GM21737 (cell line): ENCODE measurements around the gene GSTP1.

ENCODE experiments used
- ATAC-seq: cut with Tn5 transposase; IDR thresholded peaks from one replicate; pipeline ENCODE4 v1.9.1; 2021; ENCODE audit warnings: mild to moderate bottlenecking, moderate library complexity; ENCODE audit not compliant: unreplicated experiment

The GSTP1 gene

DNA sequence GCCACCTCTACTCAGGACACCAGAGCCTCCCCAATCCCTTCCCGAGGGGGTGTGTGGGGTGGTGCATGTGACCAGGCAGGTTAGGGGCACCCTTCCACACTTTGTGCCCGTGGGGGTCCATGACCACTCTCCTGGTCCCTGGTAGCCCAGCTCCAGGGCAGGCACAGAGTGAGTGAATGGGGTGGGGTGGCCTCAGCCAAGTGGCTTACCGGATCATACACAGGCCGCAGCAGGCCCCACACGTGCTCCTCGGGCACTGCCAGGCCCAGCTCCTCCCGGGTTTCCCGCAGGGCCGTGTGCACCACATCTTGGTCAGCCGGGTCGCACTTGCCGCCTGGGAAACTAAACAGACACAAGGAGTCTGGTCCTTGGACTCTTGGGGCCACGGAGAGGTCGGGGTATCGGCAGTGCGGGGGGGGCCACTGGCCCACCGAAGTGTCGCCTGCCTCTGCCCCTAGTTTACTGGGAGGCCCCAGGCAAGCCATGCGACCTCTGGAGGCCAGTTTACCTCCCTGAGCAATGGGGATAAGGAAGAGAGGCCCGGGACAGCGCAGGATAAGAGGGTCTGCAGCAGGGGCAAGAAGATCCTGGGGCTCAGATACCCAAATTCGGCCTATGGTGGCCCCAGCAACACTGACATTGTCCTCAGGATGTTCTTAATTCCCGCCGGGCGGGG lies 45.2 kb downstream of the GSTP1 start:
- ATAC-seq: no peak

DNA sequence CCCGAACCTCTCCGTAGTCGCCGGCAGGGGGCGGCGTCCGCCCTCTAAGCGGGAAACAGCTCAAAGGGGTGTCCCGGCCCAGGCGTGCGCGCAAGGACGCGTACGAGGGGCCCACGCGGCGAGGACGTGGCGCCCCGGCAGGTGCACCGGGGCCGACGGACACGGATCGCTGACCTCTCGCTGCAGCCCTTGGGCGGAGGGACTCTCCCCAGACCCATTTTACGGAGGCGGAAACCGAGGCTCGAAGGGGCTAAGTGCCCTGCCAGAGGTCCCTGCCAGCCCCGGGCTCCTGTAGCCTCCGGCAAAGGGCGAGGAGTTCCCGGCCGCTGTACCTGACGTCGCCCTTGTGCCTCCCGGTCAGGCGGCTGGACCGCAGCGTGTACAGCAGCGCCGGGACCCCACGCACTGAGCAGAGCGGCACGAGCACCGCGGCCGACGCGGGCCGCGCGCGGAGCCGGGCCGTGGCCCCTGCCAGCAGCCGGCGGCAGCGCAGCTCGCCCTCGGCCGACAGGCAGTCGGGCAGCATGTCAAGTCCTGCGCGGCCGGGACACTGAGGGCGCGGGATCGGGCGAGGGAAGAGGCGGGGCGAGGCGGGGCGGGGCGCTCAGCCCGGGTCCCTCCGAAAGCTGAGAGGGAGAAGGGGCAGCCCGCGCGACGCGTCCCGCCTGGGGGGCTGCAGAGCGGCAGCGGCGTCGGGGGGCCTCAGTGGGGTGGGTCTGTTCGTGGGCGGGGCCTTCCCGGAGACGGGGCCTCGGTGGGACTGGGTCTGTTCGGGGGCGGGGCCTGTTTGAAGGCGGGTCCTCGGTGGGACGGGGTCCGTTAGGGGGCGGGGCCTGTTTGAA lies 46.0 kb downstream of the GSTP1 start, which contains the start of gene NUDT8:
NUDT8 (minus strand) TSS at position 552 of the 842 bp plus-strand sequence; CDS start at position 526, 26 bp downstream.
- ATAC-seq: peak; percentile 42

DNA sequence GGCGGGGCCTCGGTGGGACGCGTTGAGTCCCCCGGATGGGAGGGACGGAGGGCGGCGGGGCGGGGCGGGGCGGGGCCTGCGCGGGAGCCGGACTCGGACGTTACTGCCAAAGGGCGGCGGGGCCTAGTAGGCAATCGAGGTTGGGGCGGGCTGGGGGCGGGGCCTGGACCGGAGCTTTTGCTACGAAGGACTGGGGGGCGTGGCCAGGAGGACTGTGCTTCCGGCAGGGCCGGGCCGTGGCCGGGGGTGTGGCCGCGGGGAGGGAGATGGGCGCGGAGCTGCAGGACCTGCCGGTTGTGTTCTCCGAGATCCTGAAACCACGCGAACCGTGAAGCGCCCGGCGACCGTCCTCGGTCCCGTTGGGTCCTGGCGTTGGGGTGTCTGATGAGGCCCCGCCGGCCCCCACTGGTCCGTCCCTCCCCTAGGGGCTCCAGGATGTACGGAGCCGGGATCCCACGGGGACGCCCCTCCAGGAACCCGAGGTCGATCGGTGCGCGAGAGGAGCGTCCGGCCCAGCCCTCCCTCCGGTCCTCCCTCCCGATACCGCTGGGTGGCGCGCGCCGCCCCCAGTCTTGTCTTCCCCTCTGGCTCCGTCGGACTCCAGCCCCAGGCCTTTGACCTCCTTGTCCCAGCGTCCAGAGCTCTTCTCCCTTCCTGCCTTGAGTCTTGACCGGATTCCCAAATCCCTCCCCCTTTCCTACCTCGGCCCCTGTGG lies 46.8 kb downstream of the GSTP1 start:
- ATAC-seq: peak; percentile 62

DNA sequence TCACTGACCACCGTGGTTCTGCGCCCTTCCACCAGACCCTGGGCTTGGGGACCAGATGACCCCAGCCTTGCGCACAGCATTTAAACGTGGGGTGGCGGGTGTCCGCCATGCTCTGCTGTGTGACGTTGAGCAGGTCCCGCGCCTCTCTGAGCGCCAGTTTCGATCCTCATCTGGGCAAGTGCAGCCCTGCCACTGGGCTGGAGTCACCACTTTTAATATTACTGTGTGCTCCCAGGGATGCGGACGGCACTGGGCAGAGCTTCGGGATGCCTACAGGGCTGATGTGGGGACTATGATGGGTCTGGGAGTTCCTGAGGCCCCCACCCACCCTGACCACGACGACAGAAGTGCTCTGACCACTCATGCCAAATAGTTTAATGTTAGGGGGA lies 47.3 kb downstream of the GSTP1 start:
- no peak for ATAC-seq

DNA sequence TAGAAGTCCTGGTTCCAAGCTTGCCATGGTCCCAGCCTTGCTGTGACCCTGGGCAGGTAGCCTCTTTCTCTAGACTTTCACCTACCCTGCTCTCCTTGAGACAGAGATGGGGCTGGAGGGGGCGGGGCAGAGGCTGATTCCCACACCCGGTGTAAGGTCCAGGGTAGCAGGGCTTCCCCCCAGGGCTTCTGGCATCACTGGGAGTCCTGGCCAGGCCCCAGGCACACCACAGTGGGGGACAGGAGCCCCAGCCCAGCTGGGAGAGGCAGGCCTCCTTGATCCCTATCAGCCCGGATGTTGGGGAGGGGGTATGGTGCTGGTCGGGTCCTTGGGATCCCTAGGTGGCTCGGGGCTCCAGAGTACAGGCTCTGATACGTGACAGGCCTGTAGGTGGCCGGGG lies 47.8 kb downstream of the GSTP1 start:
- no peak for ATAC-seq

DNA sequence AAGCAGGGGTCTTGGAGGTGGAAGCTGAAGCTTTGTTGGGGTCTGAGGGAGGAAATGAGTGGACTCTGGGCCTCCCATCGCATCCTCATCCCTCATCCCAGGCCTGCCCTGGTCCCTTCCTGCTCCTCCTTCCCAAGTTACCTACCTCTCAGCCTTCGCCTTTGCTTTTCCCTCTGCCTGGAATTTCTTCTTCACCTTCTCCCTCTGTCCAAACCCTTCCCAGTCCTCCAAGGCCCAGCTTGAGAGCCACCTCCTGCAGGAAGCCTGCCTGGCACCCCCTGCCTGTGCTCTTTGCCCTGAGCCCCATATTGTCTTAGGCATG lies 48.2 kb downstream of the GSTP1 start:
- no peak for ATAC-seq

DNA sequence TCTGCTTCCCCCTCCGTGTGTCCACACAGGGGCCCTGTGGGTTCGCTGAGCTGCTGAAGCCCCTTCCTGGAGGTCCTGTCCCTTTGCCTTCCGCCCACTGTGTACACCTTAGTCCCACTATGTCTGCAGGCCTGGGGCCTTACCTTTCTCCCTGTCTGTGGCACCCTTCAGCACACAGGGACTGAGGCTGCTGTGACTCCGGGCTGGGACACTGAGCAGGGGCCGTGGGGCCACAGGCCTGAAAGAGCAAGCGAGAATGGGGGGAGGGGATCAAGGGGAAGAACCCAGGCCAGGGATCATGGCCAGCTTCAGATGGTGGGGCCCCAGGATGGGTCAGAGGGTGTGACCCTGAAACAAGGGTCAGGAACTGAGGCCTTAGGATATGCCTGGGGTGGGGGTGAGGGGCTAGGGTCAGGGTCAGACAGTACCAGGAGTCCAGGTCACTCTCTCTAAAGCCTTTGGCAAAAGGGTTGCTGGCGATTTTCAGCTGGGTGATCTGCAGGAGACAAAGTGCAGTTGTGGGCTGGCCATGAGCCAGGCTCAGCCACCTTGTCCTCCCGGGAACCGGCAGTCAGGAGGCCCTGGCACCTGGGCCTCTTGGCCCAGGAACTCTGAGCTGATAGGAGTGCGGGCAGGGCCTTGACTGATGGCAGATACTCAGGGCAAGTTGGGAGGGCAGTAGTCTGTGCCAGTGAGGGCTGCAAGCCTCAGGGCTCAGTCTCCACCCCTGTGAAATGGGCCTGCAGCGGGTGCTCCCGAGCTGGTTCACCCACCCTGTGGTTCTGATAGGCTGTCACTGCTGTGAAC lies 48.8 kb downstream of the GSTP1 start:
- ATAC-seq: no peak

DNA sequence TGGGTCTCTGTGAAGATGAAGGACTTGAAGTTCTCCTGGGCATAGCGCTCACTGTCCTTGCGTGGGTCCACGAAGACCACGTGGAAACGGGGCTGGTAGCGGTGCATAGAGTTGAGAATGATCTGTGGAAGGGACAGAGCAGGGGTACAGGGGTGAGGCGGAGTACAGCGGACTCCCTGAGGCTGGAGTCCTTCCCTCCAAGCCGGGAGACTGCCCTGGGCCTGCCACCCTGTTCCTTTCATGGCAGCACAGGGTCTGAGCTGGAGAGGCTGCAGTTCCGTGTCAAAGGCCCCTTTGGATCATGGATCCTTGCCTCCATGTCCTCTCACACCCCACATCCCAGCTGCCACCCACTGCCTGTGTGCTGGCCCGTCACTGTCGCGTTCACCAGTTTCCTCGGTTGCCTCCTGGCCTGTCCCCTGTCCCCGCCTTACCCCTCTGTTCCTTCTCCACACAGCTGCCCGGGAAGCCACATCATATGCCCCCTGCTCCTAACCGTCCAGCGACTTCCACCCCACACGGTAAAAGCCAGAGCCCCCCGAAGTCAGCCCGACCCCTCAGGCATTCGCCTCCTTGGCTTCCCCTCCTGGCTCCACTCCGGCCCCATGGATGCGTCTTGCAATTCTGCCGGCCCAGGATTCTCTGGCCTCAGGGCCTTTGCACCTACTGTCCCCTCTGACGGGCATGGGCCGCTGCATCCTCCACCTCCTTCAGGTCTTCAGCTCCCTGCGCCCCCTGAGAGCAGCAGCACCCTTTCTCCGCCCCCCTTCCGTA lies 49.6 kb downstream of the GSTP1 start:
- ATAC-seq: no peak

DNA sequence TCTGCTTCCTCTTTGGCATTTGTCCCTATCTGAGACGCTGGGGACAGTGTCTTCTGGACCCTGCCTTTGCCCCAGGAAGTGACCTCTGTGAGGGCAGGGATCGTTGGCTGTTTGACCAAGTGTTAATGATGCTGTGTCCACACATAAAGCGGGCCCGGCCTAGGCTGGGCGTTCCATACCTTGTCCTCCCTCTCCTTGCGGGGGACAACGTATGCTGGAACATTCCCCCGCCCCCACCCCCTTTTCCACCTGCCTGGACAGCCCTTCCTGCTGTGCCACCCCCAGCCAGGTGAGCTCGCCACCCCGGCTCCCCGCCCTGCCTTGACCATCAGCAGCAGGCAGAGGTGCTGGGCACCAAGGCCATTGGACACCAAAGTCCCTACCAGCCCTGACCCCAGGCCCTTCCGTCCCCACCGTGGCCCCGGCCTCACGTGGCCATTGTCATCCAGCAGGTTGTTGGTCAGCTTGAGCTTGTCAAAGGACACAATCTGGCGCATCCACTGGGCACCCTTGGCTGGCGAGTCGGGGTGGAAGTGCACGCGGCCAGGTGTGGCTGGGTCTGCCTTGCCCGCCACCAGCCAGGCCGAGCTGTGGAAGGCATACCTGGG lies 50.2 kb downstream of the GSTP1 start:
- ATAC-seq: no peak

DNA sequence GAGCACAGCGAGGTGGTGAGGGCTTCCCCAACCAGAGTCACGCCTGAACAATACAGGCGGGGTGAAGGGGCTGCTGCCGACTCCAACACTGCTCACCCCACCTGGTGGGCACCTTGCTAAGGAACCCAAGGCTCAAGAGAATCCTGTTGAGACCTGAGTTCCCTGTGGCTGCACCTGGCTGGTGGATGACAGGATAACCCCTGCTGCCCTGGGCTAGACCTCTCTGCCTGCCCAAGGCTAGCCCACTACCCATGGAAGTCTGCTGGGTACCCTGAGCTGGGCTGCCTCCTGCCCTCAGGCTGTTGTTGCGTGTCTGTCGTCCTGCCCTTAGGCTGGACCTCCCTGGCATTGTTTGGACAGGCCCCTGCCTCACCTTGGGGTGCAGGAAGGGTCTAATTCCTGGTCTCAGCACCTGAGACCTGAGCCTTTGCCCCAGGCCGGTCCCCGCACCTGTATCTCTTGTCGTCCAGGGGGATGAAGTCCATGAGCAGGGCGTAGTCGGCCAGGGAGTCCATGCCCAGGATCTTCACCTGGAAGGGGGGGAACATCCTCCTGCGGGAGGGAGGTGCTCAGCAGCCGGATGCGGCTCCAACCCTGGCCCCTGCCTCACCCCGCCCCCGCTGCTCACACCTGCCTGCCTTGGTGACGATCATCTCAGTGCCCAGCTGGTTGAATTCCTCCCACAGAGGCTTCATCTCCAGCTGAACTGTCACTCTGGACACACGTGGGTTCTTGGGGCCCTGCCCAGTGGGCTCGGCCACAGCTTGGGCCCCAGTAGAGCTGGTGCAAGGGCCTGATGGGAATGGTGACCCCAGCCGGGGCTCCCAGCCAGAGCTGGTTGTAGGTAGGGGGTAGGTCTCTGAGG lies 51.0 kb downstream of the GSTP1 start:
- ATAC-seq: no peak

DNA sequence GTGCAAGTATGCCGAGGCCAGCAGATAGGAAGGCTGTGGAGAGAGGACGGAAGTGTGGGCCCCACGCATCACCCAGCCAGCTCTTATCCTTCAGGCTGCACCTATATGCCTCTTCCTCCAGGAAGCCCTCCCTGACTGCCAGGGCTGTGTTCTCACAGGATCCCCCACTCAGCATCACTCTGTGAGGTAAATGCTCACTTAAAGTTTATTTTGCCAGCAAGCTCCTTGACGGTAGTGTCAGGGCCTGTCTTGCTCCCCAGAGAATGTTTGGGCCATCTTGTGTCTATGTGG lies 51.6 kb downstream of the GSTP1 start:
- no peak for ATAC-seq
